CD8-positive, alpha-beta memory T cell (primary cell): ENCODE measurements around the gene TIMM23B. TPM values are rescaled to one million over a fixed set of nuclear protein-coding genes. Genes with fewer than 3 reads are reported as not detected.
"Not testable (repeated sequence)": the region's sequence is repeated elsewhere in the genome, so short reads cannot be mapped to it uniquely, and the experiment has no call there.

Source experiments
- CTCF ChIA-PET: fragments of 350-600 bp; sonication (Branson Sonifier 250); formaldehyde crosslinking; loops from one replicate; lab custom pipeline; 2021; ENCODE audit warnings: antibody characterized with exemption; lab: Charles Lee
- POLR2A ChIA-PET: fragments of 350-600 bp; sonication (Branson Sonifier 250); formaldehyde crosslinking; loops from one replicate; lab custom pipeline; 2021; ENCODE audit warnings: antibody characterized with exemption; lab: Charles Lee
- DNase-seq, 5 donors: peaks; one replicate each; pipeline versions ENCODE4 v3.0.0 to v3.0.0-alpha.2; 2020 to 2022; ENCODE audit warnings: mixed read lengths in 1 of 5
- H3K27ac ChIP-seq: one replicate; pipeline ENCODE4 v1.7.0; 2013; ENCODE audit warnings: low read depth, mild to moderate bottlenecking, low read length, moderate library complexity
- H3K27me3 ChIP-seq: 2 replicates; pipeline ENCODE4 v1.7.0; 2013; ENCODE audit warnings: low read length, mild to moderate bottlenecking; ENCODE audit not compliant: insufficient read depth, poor library complexity, severe bottlenecking
- H3K36me3 ChIP-seq: 2 replicates; pipeline ENCODE4 v1.7.0; 2013; ENCODE audit warnings: mild to moderate bottlenecking, low read length, moderate library complexity; ENCODE audit not compliant: insufficient read depth
- H3K4me1 ChIP-seq: 2 replicates; pipeline ENCODE4 v1.7.0; 2013; ENCODE audit warnings: mild to moderate bottlenecking, low read length, moderate library complexity; ENCODE audit not compliant: insufficient read depth
- H3K4me3 ChIP-seq: 2 replicates; pipeline ENCODE4 v1.7.0; 2013; ENCODE audit warnings: mild to moderate bottlenecking, low read length
- H3K9me3 ChIP-seq: 2 replicates; pipeline ENCODE4 v1.7.0; 2013; ENCODE audit warnings: mild to moderate bottlenecking, low read length
- H3K27ac Mint-ChIP-seq, 8 donors: one replicate each; pipeline ENCODE4 v1.8.0; 2020 to 2021; ENCODE audit warnings: mixed read lengths in 8 of 8, mild to moderate bottlenecking in 6 of 8, inconsistent platforms in 3 of 8, moderate library complexity in 3 of 8
- H3K27me3 Mint-ChIP-seq, 2 donors: one replicate each; pipeline ENCODE4 v1.8.0; 2020 to 2021; ENCODE audit warnings: mixed read lengths in 2 of 2, mild to moderate bottlenecking in 1 of 2, moderate library complexity in 1 of 2
- H3K36me3 Mint-ChIP-seq, 3 donors: one replicate each; pipeline ENCODE4 v1.8.0; 2020 to 2021; ENCODE audit warnings: mixed read lengths in 3 of 3, inconsistent platforms in 1 of 3, mild to moderate bottlenecking in 1 of 3
- H3K4me1 Mint-ChIP-seq, 3 donors: one replicate each; pipeline ENCODE4 v1.8.0; 2020 to 2021; ENCODE audit warnings: mixed read lengths in 3 of 3, inconsistent platforms in 1 of 3, mild to moderate bottlenecking in 1 of 3
- H3K4me3 Mint-ChIP-seq, 7 donors: one replicate each; pipeline ENCODE4 v1.8.0; 2020 to 2021; ENCODE audit warnings: mixed read lengths in 7 of 7, mild to moderate bottlenecking in 6 of 7, moderate library complexity in 4 of 7, inconsistent platforms in 2 of 7
- H3K9me3 Mint-ChIP-seq, 5 donors: one replicate each; pipeline ENCODE4 v1.8.0; 2020 to 2022; ENCODE audit warnings: mixed read lengths in 5 of 5, mild to moderate bottlenecking in 3 of 5, moderate library complexity in 2 of 5, inconsistent platforms in 1 of 5
- polyA plus RNA-seq: library from polyadenylated mRNA; unstranded; fragments of 300-500 nt; fragmentation: Illumina TruSeq; gene quantifications from one replicate; pipeline ENCODE4 v1.2.3, GENCODE V29; 2021
- total RNA-seq, 2 experiments: library from RNA; stranded (reverse); gene quantifications; one replicate each; pipeline ENCODE4 v1.2.3, GENCODE V29; 2021

TIMM23B gene
- total and polyA plus RNA-seq, 3 experiments from 2014 or later = 15.6 to 18.6 (median 17.5) TPM

DNA sequence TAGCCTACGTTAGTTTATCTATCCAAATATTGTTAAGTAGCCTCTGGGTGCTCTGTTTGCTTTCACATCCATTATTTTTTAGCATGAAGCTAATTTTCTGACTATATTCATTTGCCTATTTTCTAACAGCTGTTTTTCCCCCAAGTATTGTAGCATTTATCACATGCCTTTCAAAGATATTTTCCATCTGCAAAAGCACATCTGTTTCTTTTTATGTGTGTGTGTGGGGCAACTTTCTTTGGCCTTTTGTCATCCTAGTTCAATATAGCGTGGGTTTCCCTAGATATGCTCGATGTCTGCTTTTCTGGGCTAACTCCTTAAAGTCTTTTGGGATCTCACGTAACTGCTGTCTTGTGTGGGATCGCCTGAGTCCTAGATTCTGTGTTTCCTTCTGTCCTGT lies 53.5 kb downstream of the TIMM23B start:
- H3K4me3 Mint-ChIP-seq, POLR2A ChIA-PET: not testable (repeated sequence)
- H3K27ac Mint-ChIP-seq = peak overlapping the region in 2 of 8 donors; percentile 5 to 59

DNA sequence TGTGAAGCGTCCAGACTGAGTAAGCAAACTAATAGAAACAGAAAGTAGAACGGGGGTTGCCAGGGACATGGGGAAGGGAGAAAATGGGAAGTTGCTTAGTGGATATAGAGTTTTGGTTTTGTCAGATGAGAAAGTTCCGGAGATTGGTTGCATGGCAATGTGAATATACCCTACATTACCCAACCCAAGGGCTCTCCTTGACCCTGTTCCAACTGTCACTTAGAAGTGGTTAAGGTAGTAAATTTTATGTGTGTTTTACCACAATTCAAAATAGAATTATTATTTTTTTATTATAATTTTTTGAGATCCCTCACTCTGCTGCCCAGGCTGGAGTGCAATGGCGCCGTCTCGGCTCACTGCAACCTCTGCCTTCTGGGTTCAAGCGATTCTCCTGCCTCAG lies 72.2 kb downstream of the TIMM23B start:
- H3K4me3 ChIP-seq, H3K4me3 Mint-ChIP-seq, H3K27ac ChIP-seq, H3K9me3 ChIP-seq, H3K27me3 Mint-ChIP-seq, H3K36me3 Mint-ChIP-seq, DNase-seq, H3K27me3 ChIP-seq, CTCF ChIA-PET, H3K27ac Mint-ChIP-seq, H3K9me3 Mint-ChIP-seq, H3K36me3 ChIP-seq, H3K4me1 Mint-ChIP-seq, H3K4me1 ChIP-seq, POLR2A ChIA-PET: not testable (repeated sequence)

More for the DNA sequence above, 53.5 kb downstream of the TIMM23B start:
- DNase-seq, H3K36me3 ChIP-seq, H3K27me3 ChIP-seq, H3K4me1 Mint-ChIP-seq, H3K9me3 Mint-ChIP-seq, H3K9me3 ChIP-seq, CTCF ChIA-PET, H3K4me1 ChIP-seq, H3K27ac ChIP-seq, H3K4me3 ChIP-seq, H3K27me3 Mint-ChIP-seq: not testable (repeated sequence)
- H3K36me3 Mint-ChIP-seq = peaks cover 0 to 19% (median 0%) of the 10 kb centered on the region in 3 donors

DNA sequence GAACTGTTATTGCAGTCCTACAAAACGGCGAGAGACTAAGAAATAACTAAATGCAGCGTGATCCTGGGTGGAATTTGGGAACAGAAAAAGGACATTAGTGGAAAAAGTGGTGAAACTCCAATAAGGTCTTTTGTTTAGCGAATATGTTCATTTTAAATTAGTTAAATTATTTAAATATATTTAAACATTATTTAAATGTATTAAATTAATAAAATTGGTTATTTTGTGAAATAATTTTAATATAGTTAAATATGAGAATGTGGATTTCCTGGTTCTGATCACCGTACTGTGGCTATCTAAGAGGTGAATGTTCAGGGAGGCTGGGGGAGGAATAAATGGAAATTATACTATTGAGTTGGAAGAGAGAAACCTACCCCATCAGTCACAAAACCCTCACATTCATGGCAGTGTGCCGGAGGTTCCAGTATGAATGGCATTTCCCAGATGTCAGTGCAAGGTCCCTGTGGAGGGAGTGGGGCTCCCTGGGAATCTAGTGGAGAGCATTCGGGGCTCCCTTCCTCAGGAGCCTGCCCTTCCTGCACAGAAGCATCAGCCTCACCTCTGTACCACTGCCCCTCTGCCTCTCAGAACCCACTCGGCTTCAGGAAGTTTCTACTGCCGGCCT lies 73.9 kb downstream of the TIMM23B start:
- H3K9me3 Mint-ChIP-seq, H3K4me3 ChIP-seq, H3K9me3 ChIP-seq, DNase-seq, H3K27ac ChIP-seq, H3K27me3 Mint-ChIP-seq, H3K4me1 ChIP-seq, H3K36me3 ChIP-seq, H3K27ac Mint-ChIP-seq, POLR2A ChIA-PET, H3K36me3 Mint-ChIP-seq, CTCF ChIA-PET, H3K4me3 Mint-ChIP-seq, H3K4me1 Mint-ChIP-seq, H3K27me3 ChIP-seq: not testable (repeated sequence)

DNA sequence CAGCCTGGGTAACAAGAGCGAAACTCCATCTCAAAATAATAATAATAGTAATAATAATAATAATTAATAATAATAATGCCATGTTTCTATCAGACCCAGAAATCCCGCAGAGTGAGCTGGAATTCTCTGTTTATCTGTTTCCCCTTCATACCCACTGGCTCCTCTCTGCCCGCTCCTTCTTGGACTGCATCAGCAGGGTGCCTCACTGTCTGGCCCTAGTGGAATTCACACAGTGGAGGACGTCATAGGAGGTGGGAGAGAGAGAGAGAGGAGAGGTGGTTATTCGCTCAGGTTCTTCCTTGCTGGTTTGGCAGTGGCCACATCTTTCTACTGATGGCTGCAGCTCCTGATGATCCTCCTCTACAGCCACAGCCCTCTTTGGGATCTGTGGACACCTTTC lies 75.1 kb downstream of the TIMM23B start:
- DNase-seq, POLR2A ChIA-PET, H3K4me3 Mint-ChIP-seq, H3K9me3 Mint-ChIP-seq, CTCF ChIA-PET, H3K27me3 Mint-ChIP-seq, H3K27ac Mint-ChIP-seq, H3K27ac ChIP-seq, H3K36me3 ChIP-seq, H3K27me3 ChIP-seq, H3K36me3 Mint-ChIP-seq, H3K4me3 ChIP-seq, H3K9me3 ChIP-seq, H3K4me1 Mint-ChIP-seq, H3K4me1 ChIP-seq: not testable (repeated sequence)

DNA sequence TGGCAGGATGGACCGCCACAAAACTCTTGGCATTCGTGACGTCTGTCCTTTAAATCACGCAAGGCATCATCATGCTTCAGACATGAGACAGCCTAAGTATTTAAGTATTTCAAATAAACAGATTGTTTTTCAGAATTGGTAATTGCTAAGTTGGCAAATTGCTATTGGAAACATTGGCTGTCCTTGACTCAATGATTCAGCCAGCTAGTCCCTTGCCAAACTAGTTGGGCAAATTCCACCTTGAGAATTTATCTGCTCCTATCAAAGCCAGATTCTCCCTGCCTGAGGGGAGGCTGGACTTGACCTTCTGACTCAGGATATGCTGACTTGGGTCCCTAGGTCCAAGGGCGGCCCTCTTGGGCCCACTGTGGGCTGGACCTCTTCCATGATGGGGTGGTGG lies 75.8 kb downstream of the TIMM23B start:
- H3K9me3 ChIP-seq, H3K27ac Mint-ChIP-seq, H3K27me3 Mint-ChIP-seq, CTCF ChIA-PET, H3K27ac ChIP-seq, H3K36me3 Mint-ChIP-seq, H3K4me1 Mint-ChIP-seq, POLR2A ChIA-PET, H3K27me3 ChIP-seq, H3K4me3 ChIP-seq, H3K9me3 Mint-ChIP-seq, H3K36me3 ChIP-seq, H3K4me3 Mint-ChIP-seq, DNase-seq, H3K4me1 ChIP-seq: not testable (repeated sequence)

DNA sequence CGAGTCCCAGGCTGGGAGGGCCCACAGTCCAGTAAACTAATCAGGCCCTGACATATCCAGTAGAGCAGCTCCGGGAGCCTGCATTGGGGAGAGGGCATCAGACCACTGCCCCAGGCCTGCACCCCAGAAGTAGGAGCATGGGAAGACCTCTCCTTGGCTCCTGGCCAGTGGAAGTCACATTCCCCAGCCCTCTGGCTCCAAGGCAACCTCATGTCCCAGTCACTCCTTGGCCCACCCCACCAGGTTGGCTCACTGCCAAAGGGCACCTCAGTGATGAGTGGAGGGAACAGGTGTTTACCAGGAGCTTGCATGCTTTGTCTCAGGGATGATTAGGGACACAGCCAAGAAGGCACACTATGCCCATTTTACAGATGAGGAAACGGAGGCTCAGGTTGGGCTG lies 77.4 kb downstream of the TIMM23B start:
- DNase-seq, H3K27ac ChIP-seq, H3K4me1 Mint-ChIP-seq, H3K9me3 ChIP-seq, H3K9me3 Mint-ChIP-seq, H3K4me1 ChIP-seq, H3K4me3 ChIP-seq, H3K27me3 ChIP-seq, H3K36me3 Mint-ChIP-seq, H3K27me3 Mint-ChIP-seq, POLR2A ChIA-PET, H3K27ac Mint-ChIP-seq, H3K36me3 ChIP-seq, CTCF ChIA-PET, H3K4me3 Mint-ChIP-seq: not testable (repeated sequence)

DNA sequence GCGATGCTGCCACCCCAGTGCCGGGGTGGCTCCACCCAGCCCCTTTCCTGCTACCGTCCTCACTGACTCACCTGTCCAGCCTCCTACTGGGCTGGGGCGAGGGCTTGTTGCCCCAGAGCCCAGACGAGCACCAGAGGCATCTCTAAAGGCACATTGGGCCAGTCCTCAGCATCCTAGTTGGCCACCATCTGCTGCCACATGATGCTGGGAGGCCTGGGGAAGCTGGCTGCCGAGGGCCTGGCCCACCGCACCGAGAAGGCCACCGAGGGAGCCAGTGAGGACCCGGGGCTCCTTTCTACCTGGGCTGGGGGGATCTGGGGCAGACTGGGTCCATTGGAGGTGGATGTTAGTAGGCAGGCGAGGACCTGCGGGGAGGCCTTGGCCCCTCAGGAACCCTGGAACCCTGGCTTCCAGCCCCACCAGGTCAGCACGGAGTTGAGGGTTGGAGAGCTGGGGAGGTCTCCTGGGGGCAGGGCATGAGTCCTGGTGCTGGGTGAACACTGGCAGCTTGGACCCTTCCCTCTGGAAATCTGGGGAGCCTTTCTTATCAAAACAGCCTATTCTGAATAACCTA lies 78.7 kb downstream of the TIMM23B start:
- H3K9me3 Mint-ChIP-seq, H3K4me1 ChIP-seq, POLR2A ChIA-PET, H3K36me3 ChIP-seq, CTCF ChIA-PET, H3K27ac Mint-ChIP-seq, H3K4me3 Mint-ChIP-seq, H3K36me3 Mint-ChIP-seq, DNase-seq, H3K27ac ChIP-seq, H3K4me3 ChIP-seq, H3K9me3 ChIP-seq, H3K4me1 Mint-ChIP-seq, H3K27me3 Mint-ChIP-seq, H3K27me3 ChIP-seq: not testable (repeated sequence)

DNA sequence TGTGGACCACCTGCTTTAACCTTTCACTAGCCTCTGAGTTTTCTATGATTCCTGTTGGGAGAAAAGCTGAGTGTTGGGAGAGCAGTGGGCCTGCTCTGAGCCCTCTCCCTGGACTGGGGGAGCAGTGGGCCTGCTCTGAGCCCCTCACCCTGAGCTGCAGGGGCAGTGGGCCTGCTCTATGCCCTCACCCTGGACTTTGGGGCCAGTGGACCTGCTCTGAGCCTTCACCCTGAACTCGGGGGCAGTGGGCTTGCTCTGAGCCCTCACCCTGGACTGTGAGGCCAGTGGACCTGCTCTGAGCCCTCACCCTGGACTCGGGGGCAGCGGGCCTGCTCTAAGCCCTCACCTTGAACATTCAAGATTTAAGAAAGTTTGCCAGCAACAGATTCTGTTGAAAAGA lies 79.8 kb downstream of the TIMM23B start:
- DNase-seq = no peak
- Mint-ChIP-seq H3K27ac (no peak overlapping the region), H3K27me3 (peaks cover 15% of the 10 kb centered on the region in 2 donors), H3K36me3 (no peaks in the 10 kb centered on the region), H3K4me3 (no peak overlapping the region), H3K9me3 (no peaks in the 10 kb centered on the region), H3K4me1 (no peaks in the 10 kb centered on the region)
- H3K27ac ChIP-seq = no peak overlapping the region
- no peak overlapping the region for H3K4me3 ChIP-seq
- no peaks in the 10 kb centered on the region for H3K27me3 ChIP-seq
- POLR2A ChIA-PET = no interaction called here
- H3K9me3 ChIP-seq = no peaks in the 10 kb centered on the region
- no peaks in the 10 kb centered on the region for H3K4me1 ChIP-seq
- CTCF ChIA-PET = no interaction called here
- no peaks in the 10 kb centered on the region for H3K36me3 ChIP-seq
